MM.1S (cell line): ENCODE data around the gene ENDOV.

Experiments used
- DNase-seq: peaks from one replicate; pipeline ENCODE4 v3.0.0-alpha.2; 2015
- H2AFZ ChIP-seq: fragments of 300-600 bp; sonication (generic); 2 replicates; pipeline ENCODE4 v1.6.0; 2016; ENCODE audit warnings: antibody characterized with exemption, low read length
- H3F3A ChIP-seq: fragments of 300-600 bp; sonication (generic); 2 replicates; pipeline ENCODE4 v1.6.1; 2016; ENCODE audit warnings: mild to moderate bottlenecking, antibody characterized with exemption, low read length, moderate library complexity, mixed read lengths; ENCODE audit not compliant: insufficient read depth
- H3K27ac ChIP-seq: fragments of 300-600 bp; sonication (generic); 2 replicates; pipeline ENCODE4 v1.5.1; 2016; ENCODE audit warnings: mild to moderate bottlenecking, low read length
- H3K27me3 ChIP-seq: fragments of 300-600 bp; sonication (generic); replicated peaks from 2 replicates; pipeline ENCODE4 v1.6.0; 2016; ENCODE audit warnings: low read length; ENCODE audit not compliant: insufficient read depth
- H3K36me3 ChIP-seq: fragments of 300-600 bp; sonication (generic); replicated peaks from 2 replicates; pipeline ENCODE4 v1.6.1; 2016; ENCODE audit warnings: mild to moderate bottlenecking, low read length, mixed read lengths; ENCODE audit not compliant: insufficient read depth
- H3K4me1 ChIP-seq: fragments of 300-600 bp; sonication (generic); 2 replicates; pipeline ENCODE4 v1.6.1; 2016; ENCODE audit warnings: low read length, mixed read lengths
- H3K4me2 ChIP-seq: fragments of 300-600 bp; sonication (generic); 2 replicates; pipeline ENCODE4 v1.6.0; 2016; ENCODE audit warnings: low read depth, low read length
- H3K4me3 ChIP-seq: fragments of 300-600 bp; sonication (generic); 2 replicates; pipeline ENCODE4 v1.5.1; 2016; ENCODE audit warnings: low read length, mixed read lengths
- H3K79me2 ChIP-seq: fragments of 300-600 bp; sonication (generic); 2 replicates; pipeline ENCODE4 v1.6.1; 2016; ENCODE audit warnings: mixed run types, low read length, mixed read lengths
- H3K9ac ChIP-seq: fragments of 300-600 bp; sonication (generic); 2 replicates; pipeline ENCODE4 v1.6.1; 2016; ENCODE audit warnings: low read length, mixed read lengths
- H3K9me2 ChIP-seq: fragments of 300-600 bp; sonication (generic); replicated peaks from 2 replicates; pipeline ENCODE4 v1.6.1; 2016; ENCODE audit warnings: mild to moderate bottlenecking, low read length, mixed read lengths; ENCODE audit not compliant: insufficient read depth
- H3K9me3 ChIP-seq: fragments of 300-600 bp; sonication (generic); replicated peaks from 2 replicates; pipeline ENCODE4 v1.6.1; 2016; ENCODE audit warnings: mild to moderate bottlenecking, low read length, mixed read lengths; ENCODE audit not compliant: insufficient read depth
- H4K20me1 ChIP-seq: fragments of 300-600 bp; sonication (generic); 2 replicates; pipeline ENCODE4 v1.6.1; 2016; ENCODE audit warnings: mild to moderate bottlenecking, low read length, moderate library complexity, mixed read lengths; ENCODE audit not compliant: insufficient read depth
- CTCF ChIP-seq: fragments of 300-600 bp; sonication (generic); IDR thresholded peaks from 2 replicates; pipeline ENCODE4 v1.5.1; 2016; ENCODE audit warnings: antibody characterized with exemption, low read length, mixed read lengths
- EZH2 ChIP-seq: fragments of 300-600 bp; sonication (generic); optimal IDR thresholded peaks from 2 replicates; pipeline ENCODE3; 2017; ENCODE audit warnings: low read depth, mild to moderate bottlenecking, antibody characterized with exemption, low read length, mixed read lengths
- EZH2phosphoT487 ChIP-seq: fragments of 300-600 bp; sonication (generic); IDR thresholded peaks from 2 replicates; pipeline ENCODE4 v1.6.1; 2018; ENCODE audit warnings: antibody characterized with exemption, low read length

ENDOV gene

GRCh38 chr17:80446645-80447405, 31.9 kb downstream of the ENDOV start:
- TF ChIP-seq CTCF (no peak), EZH2 (no peak), EZH2phosphoT487 (no peak)
- H3F3A ChIP-seq, result no peaks in the 10 kb centered on the region
- H3K36me3 ChIP-seq, result no peaks in the 10 kb centered on the region
- no peaks in the 10 kb centered on the region for H3K4me1 ChIP-seq
- no peak overlapping the region for H2AFZ ChIP-seq
- H3K9me2 ChIP-seq, result no peaks in the 10 kb centered on the region
- peaks cover 88% of the 10 kb centered on the region for H3K27me3 ChIP-seq
- H3K9me3 ChIP-seq, result no peaks in the 10 kb centered on the region
- DNase-seq, result no peak
- no peak overlapping the region for H3K4me3 ChIP-seq
- H3K9ac ChIP-seq, result no peak overlapping the region
- no peak overlapping the region for H3K4me2 ChIP-seq
- H4K20me1 ChIP-seq, result no peaks in the 10 kb centered on the region
- no peak overlapping the region for H3K27ac ChIP-seq
- H3K79me2 ChIP-seq, result no peaks in the 10 kb centered on the region

GRCh38 chr17:80447790-80448189, 32.8 kb downstream of the ENDOV start:
- Histone ChIP-seq H3K36me3 (no peaks in the 10 kb centered on the region), H2AFZ (no peak overlapping the region), H3F3A (no peaks in the 10 kb centered on the region), H3K9me2 (no peaks in the 10 kb centered on the region), H3K4me3 (no peak overlapping the region), H3K4me1 (no peaks in the 10 kb centered on the region), H3K9ac (no peak overlapping the region), H3K79me2 (no peaks in the 10 kb centered on the region), H3K27me3 (peaks cover 88% of the 10 kb centered on the region), H4K20me1 (no peaks in the 10 kb centered on the region), H3K27ac (no peak overlapping the region), H3K9me3 (no peaks in the 10 kb centered on the region), H3K4me2 (no peak overlapping the region)
- TF ChIP-seq EZH2, result no peak
- TF ChIP-seq EZH2phosphoT487, result no peak
- no peak for TF ChIP-seq CTCF
- DNase-seq, result no peak

- TF ChIP-seq EZH2phosphoT487, result no peak
- TF ChIP-seq CTCF, result no peak
- TF ChIP-seq EZH2, result no peak
- peaks cover 84% of the 10 kb centered on the region for H3K27me3 ChIP-seq
- H3K9ac ChIP-seq, result no peak overlapping the region
- H2AFZ ChIP-seq, result no peak overlapping the region
- no peaks in the 10 kb centered on the region for H3K9me3 ChIP-seq
- DNase-seq, result no peak
- H3K4me3 ChIP-seq, result no peak overlapping the region
- H3F3A ChIP-seq, result no peaks in the 10 kb centered on the region
- peaks cover 5% of the 10 kb centered on the region; the same call in 1 of the 2 replicates for H3K4me1 ChIP-seq
- no peaks in the 10 kb centered on the region for H3K79me2 ChIP-seq
- H3K27ac ChIP-seq, result no peak overlapping the region
- no peaks in the 10 kb centered on the region for H3K36me3 ChIP-seq
- H3K4me2 ChIP-seq, result no peak overlapping the region
- H4K20me1 ChIP-seq, result no peaks in the 10 kb centered on the region
- no peaks in the 10 kb centered on the region for H3K9me2 ChIP-seq
Observed at GRCh38 chr17:80449194-80449929, 34.4 kb downstream of the ENDOV start.
